HG03439 (cell line): ENCODE results near the gene FXYD2.
"Not testable (repeated sequence)": the region's sequence is repeated elsewhere in the genome, so short reads cannot be mapped to it uniquely, and the experiment has no call there.

Experiments
- ATAC-seq: cut with Tn5 transposase; IDR thresholded peaks from one replicate; pipeline ENCODE4 v1.9.1; 2021; ENCODE audit warnings: mild to moderate bottlenecking, moderate library complexity; ENCODE audit not compliant: unreplicated experiment

Gene FXYD2

DNA sequence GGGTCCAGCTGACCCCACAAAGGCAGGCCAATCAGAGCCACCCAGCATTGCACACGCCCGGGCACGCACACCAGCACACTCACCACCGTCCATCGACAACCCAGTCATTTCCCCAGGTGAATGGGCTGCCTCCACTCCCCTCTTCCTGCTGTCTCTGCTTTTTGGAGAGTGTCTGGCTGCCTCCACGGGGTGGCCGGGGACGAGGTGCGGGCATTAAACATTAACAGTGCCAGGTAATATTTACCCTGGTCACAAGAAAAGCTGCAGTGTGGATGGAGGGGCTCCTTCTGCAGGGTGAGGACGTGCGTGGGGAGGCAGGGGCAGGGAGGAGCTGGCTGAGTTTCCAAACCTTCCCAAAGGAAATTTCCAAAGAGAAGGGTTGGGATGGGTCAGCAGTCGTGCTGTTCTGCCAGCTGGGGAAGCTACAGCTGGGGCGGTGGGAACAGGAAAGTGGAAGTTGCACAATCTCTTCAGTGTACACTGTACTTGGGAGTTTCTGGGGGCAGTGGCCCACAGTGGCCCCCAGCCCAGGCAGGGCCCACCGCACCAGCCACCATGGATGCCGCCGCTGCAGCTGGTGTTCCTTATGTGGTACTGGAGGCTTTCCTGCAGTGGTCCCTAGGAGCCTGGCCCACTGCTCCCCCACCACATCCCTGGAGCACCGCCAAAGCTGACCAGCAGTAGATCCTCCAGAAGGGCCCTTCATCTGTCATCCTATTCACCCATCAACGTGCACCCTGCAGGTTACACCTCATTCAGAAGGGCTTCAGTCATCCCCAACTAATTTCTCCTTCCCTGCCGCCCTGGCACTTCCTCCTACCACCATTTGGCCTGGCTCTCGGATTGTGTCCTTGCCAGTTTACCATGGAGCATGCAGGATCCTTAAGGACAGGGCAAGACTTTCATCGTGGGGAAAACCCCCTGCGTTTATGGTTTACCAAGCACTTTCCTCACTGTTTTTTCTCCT, at the start of gene FXYD2:
Gene FXYD2, minus strand, starts transcription at position 174 of the 967 bp plus-strand sequence. Its CDS starts 66 bp downstream, at position 108.
- ATAC-seq = no peak

DNA sequence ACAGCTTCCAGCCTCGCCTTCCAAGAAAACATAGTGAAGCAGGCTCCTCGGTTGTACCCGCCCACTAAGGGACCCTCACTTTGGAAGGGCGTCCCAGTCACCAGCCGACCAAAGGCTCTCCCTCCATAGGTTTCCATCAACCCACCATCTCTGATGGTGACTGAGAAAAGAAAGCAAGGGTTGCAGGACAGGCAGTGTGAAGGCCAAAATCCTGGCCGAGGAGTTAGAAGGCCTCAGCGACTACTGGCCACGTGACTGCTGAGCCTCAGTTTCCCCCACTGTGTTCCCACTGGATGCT, 49.2 kb upstream of the FXYD2 start:
- no peak for ATAC-seq

DNA sequence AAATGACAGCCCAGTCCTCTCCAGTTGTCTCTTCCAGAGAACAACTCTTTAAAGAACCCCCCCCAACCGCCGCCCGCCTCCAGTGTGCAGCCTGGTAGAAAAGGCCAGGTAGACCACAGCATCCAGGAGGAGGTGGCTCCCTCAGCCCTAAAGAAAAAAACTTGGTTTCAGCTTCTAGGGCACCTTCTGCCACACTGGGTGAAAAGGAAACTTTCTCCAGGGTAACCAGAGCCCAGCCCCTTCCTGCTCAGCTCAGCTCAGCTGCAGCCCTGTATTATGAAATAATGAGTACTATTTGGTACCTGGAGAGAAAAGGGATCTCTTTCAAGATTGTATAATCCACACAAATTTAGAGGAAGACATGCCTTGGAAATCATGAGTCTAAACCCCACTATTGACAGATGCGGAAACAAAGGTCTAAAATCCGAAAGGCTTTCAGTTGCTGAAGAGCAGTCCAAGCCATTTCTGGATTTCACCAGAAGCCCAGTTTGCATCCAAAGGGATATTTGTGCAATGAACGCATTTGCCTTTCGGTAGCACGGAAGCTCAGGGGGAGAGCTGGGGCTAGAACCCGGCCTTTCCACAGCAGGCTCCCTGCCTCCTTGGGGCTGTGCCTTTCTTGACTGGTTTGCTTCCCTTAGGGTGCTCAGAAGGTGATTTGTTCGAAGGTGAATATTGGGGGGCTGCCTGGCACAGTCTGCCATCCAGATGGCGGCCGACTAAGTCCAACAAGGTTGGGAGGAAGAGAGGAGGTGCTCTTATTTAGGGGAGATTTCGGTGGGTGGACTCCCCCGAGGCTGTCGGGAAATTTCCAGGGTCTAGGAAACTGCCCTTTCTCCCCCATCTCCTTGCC, 48.7 kb upstream of the FXYD2 start:
- ATAC-seq = no peak

DNA sequence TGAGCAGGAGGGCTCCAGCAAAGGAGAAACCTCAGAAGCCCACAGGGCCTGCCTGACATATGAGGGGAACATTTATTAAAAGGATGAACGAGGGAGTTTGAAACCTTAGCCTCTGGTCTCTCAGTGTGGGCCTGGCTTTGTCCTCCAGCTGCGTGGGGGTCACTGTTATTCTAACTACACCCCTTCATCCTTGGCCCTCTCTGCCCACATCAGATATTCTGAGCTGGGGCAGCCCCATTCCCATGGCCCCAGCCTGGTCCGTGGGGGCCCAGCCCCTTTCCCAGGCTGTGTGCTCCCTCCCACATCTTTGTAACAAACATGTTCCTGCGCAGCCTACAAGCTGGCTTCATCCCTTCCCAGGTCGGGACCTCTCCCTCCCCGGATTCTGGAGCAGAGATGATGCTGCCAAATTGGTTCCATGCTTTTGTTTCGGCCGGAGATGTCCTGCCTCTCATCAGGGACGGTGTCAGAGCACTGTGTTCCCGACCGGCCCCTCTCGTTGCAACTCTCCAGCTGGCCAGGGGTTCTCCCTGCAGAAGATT, 47.9 kb upstream of the FXYD2 start:
- ATAC-seq = no peak

DNA sequence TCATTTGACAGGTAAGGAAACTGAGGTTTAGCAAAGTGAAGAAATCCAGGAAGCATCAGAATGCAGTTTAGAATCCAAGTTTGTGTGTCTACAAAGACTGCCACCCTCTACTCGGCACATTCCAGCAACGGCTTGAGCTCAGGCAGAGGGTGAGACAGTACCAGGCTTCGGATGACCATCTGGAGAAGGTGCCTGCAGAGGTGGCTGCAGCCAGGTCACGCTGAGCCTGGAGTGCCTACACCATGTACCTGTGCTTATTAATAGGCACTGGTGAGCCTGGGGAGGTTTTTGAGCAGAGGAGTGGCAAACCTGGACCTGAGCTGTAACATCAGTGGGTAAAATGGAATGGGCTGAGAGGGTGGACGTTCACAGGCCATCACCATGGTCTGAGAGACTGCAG, 47.2 kb upstream of the FXYD2 start:
- ATAC-seq = no peak

DNA sequence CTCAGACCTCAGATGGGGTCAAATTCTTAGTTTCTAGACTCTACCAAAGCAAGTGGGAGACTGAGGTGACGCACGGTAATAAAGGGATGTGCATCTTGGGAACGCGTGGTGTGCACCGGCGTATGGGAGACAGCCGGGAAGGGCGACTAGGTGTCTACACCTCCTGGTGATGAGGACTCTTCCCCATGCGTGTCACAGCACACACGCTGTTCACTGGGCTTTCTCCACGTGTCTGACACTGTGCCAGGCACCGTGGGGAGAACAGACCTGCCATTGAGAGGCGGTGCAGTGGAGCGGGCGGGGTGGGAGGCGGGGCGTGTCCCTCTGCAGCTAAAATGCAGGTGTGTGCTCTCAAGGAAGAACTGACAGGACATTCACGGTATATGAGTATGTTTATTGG, 46.6 kb upstream of the FXYD2 start:
- ATAC-seq = no peak

DNA sequence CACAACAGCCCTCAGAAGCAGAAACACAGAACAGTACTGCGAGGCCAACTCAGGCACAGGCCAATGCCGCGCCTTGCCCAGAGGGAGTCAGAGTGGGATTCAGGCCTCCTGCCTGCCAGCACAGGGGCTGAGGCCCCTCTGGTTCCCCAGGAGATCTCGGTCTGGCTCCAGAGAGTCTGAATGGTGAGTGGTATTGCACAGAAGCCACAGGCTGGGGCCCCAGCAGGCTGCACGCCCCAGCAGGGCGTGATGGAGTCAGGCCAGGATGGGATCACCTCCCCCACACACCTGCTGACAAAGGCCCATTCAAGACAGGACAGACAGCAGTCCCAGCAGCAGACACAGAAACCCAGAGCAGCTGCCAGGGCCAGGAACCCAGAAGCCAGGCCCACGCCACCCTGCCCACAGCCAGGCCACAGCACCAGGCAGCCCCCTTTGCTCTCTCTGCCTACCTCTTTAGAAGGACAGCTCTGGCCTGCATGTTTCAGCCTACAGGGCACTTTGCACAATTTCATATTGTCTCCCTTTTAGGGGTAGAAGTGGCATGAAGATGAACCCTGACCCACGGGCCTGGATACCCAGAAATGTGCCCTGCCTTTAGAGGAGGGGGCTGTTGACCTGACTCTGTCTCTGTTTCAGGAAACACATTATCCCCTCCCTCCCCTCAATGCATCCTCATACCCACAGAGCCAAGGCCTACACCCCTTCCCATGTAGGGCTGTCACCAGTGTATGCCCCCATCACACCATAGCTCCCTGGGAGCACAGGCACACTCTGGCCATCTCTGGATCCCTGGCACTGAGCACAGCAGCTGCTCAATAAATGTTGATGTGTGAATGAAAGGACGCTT, 45.8 kb upstream of the FXYD2 start:
- ATAC-seq = no peak

DNA sequence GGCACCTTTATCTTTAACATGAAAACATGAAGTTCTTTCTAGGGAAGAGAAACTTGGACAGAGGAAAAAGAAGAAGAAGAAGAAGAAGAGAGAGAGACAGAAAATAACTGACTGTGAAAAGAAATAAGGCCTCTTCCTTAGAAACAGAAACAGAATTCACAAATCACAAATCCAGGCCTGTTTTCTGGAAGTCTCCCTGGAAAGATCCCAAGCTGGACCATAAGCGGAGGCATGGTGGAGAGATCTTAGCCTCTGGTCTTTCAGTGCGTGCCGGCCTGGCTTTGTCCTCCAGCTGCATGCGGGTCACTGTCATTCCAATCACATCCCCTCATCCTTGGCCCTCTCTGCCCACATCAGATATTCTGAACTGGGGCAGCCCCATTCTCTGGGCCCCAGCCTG, 45.1 kb upstream of the FXYD2 start:
- ATAC-seq = no peak

DNA sequence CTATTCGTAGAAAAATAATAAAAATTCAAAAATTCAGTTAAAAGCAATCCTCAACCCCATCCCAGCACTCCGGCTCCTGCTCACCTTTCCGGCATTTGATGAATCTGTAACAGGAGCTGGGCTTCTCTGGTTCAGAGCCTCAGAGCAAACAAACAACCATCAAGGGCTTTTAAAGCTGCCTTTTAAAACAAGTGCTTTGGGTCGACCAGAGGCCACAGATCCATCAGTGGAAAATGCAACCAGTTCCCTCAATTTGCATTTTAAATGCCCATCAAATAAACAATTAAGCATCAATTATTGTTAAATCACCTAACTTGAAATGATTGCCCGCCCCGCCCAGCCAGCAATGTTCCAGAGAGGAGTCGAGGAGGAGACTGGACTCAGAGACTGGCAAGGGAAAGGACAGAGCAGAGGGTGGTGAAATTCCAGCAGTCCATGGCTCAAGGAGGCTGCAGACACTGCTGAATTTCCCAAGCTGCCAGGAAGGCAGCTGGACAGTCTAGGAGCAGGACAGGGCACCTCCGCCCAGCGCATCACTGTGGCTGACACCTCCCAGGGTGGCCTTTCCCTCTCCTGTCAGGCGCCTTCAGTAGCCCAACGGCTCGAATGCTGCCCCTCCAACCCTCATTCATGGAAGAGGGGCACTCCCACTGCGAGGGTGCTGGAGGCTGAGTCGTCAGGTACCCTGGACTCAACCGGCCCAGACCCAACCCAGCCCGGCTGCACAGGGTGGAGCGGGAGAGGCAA, 44.4 kb upstream of the FXYD2 start:
- no peak for ATAC-seq

DNA sequence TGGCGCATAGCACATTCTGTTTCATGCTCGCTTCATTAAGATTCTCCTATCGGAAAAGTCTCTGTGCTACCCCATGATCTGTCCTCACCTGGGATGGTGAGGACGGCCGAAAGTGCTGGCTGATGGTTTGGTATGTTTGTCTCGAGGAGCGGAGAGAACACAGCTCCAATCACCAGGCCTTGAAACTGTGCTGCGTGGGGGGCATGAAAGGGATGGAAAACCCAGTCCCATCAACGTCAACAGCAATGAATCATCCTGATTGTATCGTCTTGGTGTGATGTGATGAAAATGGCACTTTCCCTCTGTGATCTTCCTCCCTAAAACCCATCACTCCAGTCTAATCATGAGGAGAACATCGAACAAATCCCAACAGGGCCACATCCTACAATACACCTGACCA, 43.5 kb upstream of the FXYD2 start:
- ATAC-seq = no peak

DNA sequence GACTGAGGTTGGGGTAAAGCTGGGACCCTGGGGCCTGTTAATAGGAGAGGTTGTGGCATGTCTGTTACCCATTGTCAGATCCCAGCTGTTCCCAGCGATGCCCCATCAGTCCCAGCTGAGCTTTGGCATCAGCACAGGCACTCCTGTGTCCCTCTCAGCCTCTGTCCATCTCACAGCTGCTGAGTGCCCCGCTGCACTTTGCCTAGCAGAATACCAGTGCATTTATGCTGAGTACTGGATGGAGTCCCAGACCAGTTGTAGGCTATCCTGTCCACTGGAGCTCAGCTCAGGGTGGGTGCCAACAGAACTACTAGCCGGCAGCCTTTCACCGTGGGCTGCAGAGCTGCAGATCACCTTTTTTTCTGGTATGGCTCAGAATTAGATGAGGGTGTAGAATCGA, 42.0 kb upstream of the FXYD2 start:
- ATAC-seq = no peak

DNA sequence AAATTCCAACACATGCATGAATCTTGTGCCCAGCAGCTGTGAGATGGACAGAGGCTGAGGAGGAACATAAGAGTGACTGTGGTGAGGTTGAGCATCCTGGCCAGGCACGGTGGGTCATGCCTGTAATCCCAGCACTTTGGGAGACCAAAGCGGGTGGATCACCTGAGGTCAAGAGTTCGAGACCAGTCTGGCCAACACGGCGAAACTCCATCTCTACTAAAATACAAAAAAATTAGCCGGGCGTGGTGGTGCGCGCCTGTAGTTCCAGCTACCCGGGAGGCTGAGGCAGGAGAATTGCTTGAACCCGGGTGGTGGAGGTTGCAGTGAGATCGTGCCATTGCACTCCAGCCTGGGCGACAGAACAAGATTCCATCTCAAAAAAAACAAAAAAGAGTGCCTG, 41.0 kb upstream of the FXYD2 start:
- not testable (repeated sequence) for ATAC-seq

DNA sequence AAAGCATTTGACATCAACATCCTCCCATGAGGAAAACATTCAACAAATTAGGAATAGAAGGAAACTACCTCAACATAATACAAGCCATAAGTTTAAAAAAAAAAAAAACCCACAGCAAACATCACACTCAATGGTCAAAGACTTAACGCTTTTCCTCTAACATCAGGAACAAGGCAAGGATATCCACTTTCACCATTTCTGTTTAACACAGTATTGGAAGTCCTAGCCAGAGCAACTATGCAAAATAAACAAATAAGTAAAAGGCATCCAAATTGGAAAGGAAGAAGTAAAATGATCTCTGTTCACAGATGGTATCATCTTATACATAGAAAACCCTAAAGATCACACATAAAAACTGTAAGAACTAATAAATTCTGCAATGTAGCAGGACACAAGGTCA, 38.8 kb upstream of the FXYD2 start:
- ATAC-seq = no peak

DNA sequence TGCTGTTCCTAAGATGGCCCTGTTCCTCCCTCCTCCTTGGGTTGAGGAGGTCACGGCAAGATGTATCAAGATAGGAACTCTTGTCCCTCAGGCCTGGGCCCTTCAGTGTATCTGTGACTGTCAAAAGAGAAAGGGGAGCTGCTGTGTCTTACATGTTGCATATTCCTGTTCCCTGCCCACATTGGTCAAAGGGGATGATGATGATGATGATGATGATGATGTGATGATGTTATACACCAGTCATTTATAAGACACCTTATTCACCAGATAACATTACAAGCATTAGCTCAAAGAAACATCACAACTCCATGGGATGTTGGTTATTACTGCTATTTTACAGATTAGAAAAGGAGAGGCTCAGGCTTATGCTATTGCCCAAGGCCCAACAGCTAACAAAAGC, 38.2 kb upstream of the FXYD2 start:
- ATAC-seq = no peak

DNA sequence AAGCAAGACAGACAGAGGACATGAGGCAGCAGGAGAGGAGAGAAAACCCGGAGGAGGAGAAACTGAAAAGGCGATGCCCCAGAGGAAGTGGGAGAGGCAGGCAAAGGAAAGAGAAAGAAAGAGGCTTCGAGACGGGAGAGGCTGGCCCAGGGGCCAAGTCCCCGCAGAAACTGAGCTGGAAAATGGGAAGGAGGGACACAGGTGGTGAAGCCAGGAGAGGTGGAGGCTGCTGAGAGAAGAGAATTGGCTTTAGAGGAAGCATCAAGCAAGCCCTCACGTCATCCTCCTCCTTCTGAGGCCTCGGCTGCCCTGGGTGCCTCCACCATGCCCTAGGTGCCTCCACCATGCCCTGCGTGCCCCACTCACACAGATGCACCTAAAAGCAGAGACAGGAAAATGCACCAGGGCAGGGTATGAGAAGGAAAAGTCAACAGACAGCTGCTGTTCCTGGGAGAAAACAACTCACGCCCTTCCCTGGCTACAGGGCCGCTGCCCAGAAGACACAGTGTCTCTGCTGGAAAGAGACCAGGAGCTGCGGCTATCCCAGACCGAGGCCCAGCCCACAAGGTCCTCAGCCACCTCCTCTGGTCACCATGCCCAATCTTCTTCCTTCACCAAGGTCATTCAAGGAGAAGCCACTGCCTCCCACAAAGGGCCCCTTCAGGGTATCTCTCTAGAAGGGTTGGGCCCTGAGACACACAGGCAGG, 37.6 kb upstream of the FXYD2 start:
- no peak for ATAC-seq

DNA sequence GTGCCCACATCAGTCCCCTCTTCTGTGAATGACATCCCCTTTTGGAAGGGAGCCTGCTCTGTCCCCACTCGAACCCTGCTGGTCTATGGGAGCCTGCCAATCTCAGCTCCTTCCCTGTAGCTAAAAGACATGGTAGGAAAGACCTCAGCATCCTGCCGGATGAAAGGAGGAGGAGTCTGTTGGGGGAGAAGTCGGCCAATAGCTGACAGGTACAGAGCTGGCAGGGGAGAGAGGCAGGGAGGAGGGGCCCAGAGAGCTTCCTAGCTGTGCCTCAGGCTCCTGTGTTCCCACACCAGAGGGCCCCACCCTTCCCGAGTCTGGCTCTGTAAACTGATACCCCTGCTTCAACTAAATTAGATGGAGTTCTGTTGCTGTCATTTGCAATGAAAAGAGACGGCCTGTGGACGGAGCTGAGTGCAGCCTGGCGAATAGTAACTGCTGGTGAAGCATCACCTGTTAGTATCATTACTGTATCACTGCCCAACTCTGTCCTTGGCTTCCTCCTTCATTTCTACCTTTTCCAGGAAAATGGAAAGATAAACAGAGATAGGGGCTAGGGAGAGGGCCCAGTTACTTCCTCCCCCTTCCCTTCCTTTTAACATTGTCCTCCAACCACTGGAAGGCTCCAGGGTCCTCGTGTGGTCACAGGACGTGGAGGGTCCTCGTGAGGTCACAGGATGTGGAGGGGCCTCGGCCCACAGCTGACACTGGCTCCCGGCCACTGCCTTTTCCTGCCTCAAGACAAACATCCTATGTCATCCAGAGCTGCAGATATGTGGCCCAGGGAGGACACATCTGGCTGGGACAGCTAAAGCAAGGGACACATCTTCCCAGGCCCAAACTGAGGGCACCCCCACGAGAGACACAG, 36.8 kb upstream of the FXYD2 start:
- ATAC-seq = no peak

DNA sequence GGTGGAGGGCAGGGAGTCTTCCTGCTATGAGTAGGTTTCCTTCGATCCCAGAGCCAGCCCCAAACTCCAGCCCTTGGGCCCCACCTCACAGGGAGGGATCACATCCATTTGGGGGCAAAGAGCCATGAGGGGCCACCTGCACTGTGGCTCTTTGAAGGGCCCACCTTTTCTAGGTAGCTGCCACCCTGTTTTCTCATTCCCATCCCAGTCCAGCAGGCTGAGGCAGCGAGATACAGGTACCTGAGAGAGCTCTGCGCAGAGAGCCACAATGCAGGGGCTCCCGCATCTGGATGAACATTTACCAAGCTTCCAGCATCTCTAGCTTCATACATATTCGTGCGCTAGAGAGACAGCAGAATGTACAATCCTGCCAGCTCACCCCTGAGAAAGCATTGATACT, 35.6 kb upstream of the FXYD2 start:
- no peak for ATAC-seq

DNA sequence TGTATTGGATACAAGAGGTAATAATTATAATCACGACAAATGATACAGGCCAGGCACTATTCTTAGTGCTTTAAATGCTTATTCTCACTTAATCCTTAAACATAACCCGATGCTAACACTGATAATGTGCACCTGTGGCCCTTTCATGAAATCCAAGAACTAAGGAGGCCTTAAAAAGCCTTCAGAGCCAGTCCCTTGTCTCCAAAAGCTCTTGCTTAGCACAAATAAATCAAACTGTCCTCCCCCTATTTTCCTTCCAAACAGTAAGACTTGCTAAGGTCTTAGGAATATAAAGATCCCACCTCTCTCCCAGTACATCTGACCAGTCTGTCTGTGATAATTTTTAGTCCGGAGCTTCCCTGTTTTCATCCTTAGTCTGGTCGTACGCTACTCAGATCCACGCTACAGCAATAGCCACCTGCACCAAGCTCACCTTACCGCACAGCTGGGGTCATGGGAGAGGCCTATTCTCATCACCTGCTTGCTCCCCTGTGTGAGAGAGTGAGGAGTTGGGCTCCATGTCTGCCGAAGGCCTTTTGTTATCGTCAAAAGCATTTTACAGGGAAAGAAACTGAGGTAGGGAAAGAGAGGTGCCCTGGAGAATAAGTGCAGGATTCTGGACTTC, 35.1 kb upstream of the FXYD2 start:
- no peak for ATAC-seq
